Sigmoid colon (tissue), 3 donors: ENCODE results near the gene CAMSAP2.

Experiments used
- CTCF ChIP-seq, 4 experiments: fragments of 450-650 bp in 3 of 4; fragments of 200-600 bp in 1 of 4; IDR thresholded peaks; one replicate each; pipeline ENCODE4 v1.5.1; 2016 to 2019; ENCODE audit warnings: antibody characterized with exemption in 4 of 4, mild to moderate bottlenecking in 3 of 4, moderate library complexity in 2 of 4
- POLR2A ChIP-seq, 2 donors: fragments of 450-650 bp; IDR thresholded peaks; one replicate each; pipeline ENCODE4 v1.6.1; 2016; ENCODE audit warnings: antibody characterized with exemption in 2 of 2, mild to moderate bottlenecking in 2 of 2, moderate library complexity in 2 of 2

GRCh38 chr1:200738327-200738948 lies at the start of gene CAMSAP2:
- TF ChIP-seq POLR2A (IDR thresholded peaks at IDR 0.05): no peak
- no peak for TF ChIP-seq CTCF (IDR thresholded peaks at IDR 0.05)
